ENCODE measurements around the gene NFATC2IP. TPM values are rescaled to one million over a fixed set of nuclear protein-coding genes. Genes with fewer than 3 reads are reported as not detected.
"Not testable (repeated sequence)": the region's sequence is repeated elsewhere in the genome, so short reads cannot be mapped to it uniquely, and the experiment has no call there.

The NFATC2IP gene
- total RNA-seq, 1 donor from 2014 or later, result 32.6 TPM

- H3K36me3 Mint-ChIP-seq (ENCODE audit: low read depth, unreplicated experiment), result peaks cover 15% of the 10 kb centered on the region
These were observed 13.8 kb downstream of the NFATC2IP start for GRCh38 chr16:28964496-28964895.

GRCh38 chr16:28967156-28967555 is 16.4 kb downstream of the NFATC2IP start:
- no peak overlapping the region for H3K4me3 ChIP-seq (ENCODE audit: insufficient read depth, low read depth, low read length)
- H3K4me1 ChIP-seq (ENCODE audit: insufficient read depth, low read length), result no peaks in the 10 kb centered on the region
- H3K4me1 Mint-ChIP-seq (ENCODE audit: low read depth, unreplicated experiment), result no peaks in the 10 kb centered on the region
- no peak overlapping the region for H3K4me2 ChIP-seq (ENCODE audit: low read length)
- H3K4me3 Mint-ChIP-seq (ENCODE audit: unreplicated experiment), result no peak overlapping the region
- no peak overlapping the region for H3K9ac ChIP-seq (ENCODE audit: low read length)
- no peaks in the 10 kb centered on the region for H3K27me3 ChIP-seq (ENCODE audit: insufficient read depth, low read length)
- no peaks in the 10 kb centered on the region for H3K9me3 ChIP-seq (ENCODE audit: insufficient read depth, low read depth, low read length)
- no peaks in the 10 kb centered on the region for H3K27me3 Mint-ChIP-seq (ENCODE audit: low read depth, unreplicated experiment)
- no peak overlapping the region for H3K27ac ChIP-seq (ENCODE audit: low read depth, low read length)
- H2AFZ ChIP-seq (ENCODE audit: low read depth, low read length), result no peak overlapping the region
- no peaks in the 10 kb centered on the region for H3K79me2 ChIP-seq (ENCODE audit: insufficient read depth, low read length)
- H3K36me3 ChIP-seq (ENCODE audit: insufficient read depth, low read length), result peaks cover 14% of the 10 kb centered on the region
- DNase-seq (ENCODE audit: low read depth) (no peak), FAIRE-seq (no peak)
- no peaks in the 10 kb centered on the region for H3K9me3 Mint-ChIP-seq (ENCODE audit: unreplicated experiment)
- peaks cover 15% of the 10 kb centered on the region for H3K36me3 Mint-ChIP-seq (ENCODE audit: low read depth, unreplicated experiment)
- H4K20me1 ChIP-seq (ENCODE audit: insufficient read depth, low read length), result no peaks in the 10 kb centered on the region
- H3K27ac Mint-ChIP-seq (ENCODE audit: unreplicated experiment), result no peak overlapping the region
- no peak for TF ChIP-seq CTCF (IDR thresholded peaks at IDR 0.05; ENCODE audit: insufficient read depth, low read depth, low read length)
- no peak for TF ChIP-seq EZH2 (IDR thresholded peaks at IDR 0.05; ENCODE audit: insufficient read depth, low read length)

More at GRCh38 chr16:28964496-28964895, 13.8 kb downstream of the NFATC2IP start:
- Histone ChIP-seq H3K4me1 (ENCODE audit: insufficient read depth, low read length) (no peaks in the 10 kb centered on the region), H3K9ac (ENCODE audit: low read length) (no peak overlapping the region), H3K9me3 (ENCODE audit: insufficient read depth, low read depth, low read length) (no peaks in the 10 kb centered on the region), H3K79me2 (ENCODE audit: insufficient read depth, low read length) (no peaks in the 10 kb centered on the region), H3K4me2 (ENCODE audit: low read length) (no peak overlapping the region), H3K4me3 (ENCODE audit: insufficient read depth, low read depth, low read length) (no peak overlapping the region), H3K27ac (ENCODE audit: low read depth, low read length) (no peak overlapping the region), H3K27me3 (ENCODE audit: insufficient read depth, low read length) (no peaks in the 10 kb centered on the region), H3K36me3 (ENCODE audit: insufficient read depth, low read length) (peaks cover 25% of the 10 kb centered on the region), H4K20me1 (ENCODE audit: insufficient read depth, low read length) (no peaks in the 10 kb centered on the region), H2AFZ (ENCODE audit: low read depth, low read length) (no peak overlapping the region)
- no peak for FAIRE-seq
- no peak for DNase-seq (ENCODE audit: low read depth)
- Mint-ChIP-seq H3K27me3 (ENCODE audit: low read depth, unreplicated experiment) (no peaks in the 10 kb centered on the region), H3K4me3 (ENCODE audit: unreplicated experiment) (no peak overlapping the region), H3K9me3 (ENCODE audit: unreplicated experiment) (no peaks in the 10 kb centered on the region), H3K27ac (ENCODE audit: unreplicated experiment) (no peak overlapping the region), H3K4me1 (ENCODE audit: low read depth, unreplicated experiment) (no peaks in the 10 kb centered on the region)
- TF ChIP-seq CTCF (IDR thresholded peaks at IDR 0.05; ENCODE audit: insufficient read depth, low read depth, low read length) (no peak), EZH2 (IDR thresholded peaks at IDR 0.05; ENCODE audit: insufficient read depth, low read length) (no peak)

GRCh38 chr16:28969696-28970095 is 19.0 kb downstream of the NFATC2IP start:
- H3K4me1 Mint-ChIP-seq (ENCODE audit: low read depth, unreplicated experiment); H3K27me3 ChIP-seq (ENCODE audit: insufficient read depth, low read length); H3K9me3 Mint-ChIP-seq (ENCODE audit: unreplicated experiment); H3K9ac ChIP-seq (ENCODE audit: low read length); H4K20me1 ChIP-seq (ENCODE audit: insufficient read depth, low read length); H3K27ac ChIP-seq (ENCODE audit: low read depth, low read length); FAIRE-seq; H3K79me2 ChIP-seq (ENCODE audit: insufficient read depth, low read length); H2AFZ ChIP-seq (ENCODE audit: low read depth, low read length); H3K36me3 ChIP-seq (ENCODE audit: insufficient read depth, low read length); H3K4me3 ChIP-seq (ENCODE audit: insufficient read depth, low read depth, low read length); H3K36me3 Mint-ChIP-seq (ENCODE audit: low read depth, unreplicated experiment); H3K9me3 ChIP-seq (ENCODE audit: insufficient read depth, low read depth, low read length); H3K27me3 Mint-ChIP-seq (ENCODE audit: low read depth, unreplicated experiment); H3K4me2 ChIP-seq (ENCODE audit: low read length); DNase-seq (ENCODE audit: low read depth); H3K4me1 ChIP-seq (ENCODE audit: insufficient read depth, low read length); H3K4me3 Mint-ChIP-seq (ENCODE audit: unreplicated experiment); H3K27ac Mint-ChIP-seq (ENCODE audit: unreplicated experiment): not testable (repeated sequence)

All from astrocyte (in vitro differentiated cells and primary cell).